ENCODE measurements around the gene BTK.

GRCh38 chrX:101362757-101363156, 23.2 kb downstream of the BTK start:
- no peak for TF ChIP-seq POLR2A (IDR thresholded peaks at IDR 0.05; ENCODE audit: low read depth)
- no peak for TF ChIP-seq POLR2AphosphoS5 (IDR thresholded peaks at IDR 0.05)
- TF ChIP-seq CTCF (IDR thresholded peaks at IDR 0.05), result no peak
